ENCODE measurements around the gene ATP5IF1. TPM values are rescaled to one million over a fixed set of nuclear protein-coding genes. Genes with fewer than 3 reads are reported as not detected.

ATP5IF1 gene
- total and polyA plus RNA-seq, 2 donors (not counting 1 experiment from before 2014, with no cell fraction given): 88.1 to 128 TPM

GRCh38 chr1:28195780-28196179 is 40.1 kb upstream of the ATP5IF1 start:
- Histone ChIP-seq H3K4me2 (replicated peaks; ENCODE audit: low read depth, low read length, poor library complexity, severe bottlenecking) (no peak overlapping the region), H3K27ac (ENCODE audit: low read length in 2 of 2) (no peak overlapping the region), H3K4me3 (ENCODE audit: control extremely low read depth in 1 of 5, extremely low read depth in 1 of 5, insufficient read depth in 1 of 5, low read depth in 2 of 5, low read length in 4 of 5) (no peak overlapping the region), H3K4me1 (ENCODE audit: control insufficient read depth in 2 of 2, insufficient read depth in 2 of 2, low read length in 2 of 2) (peaks cover 13 to 18% of the 10 kb centered on the region in 2 donors), H3K79me2 (ENCODE audit: control insufficient read depth, insufficient read depth, low read length) (no peaks in the 10 kb centered on the region), H3K9me3 (ENCODE audit: control extremely low read depth in 1 of 3, control insufficient read depth in 2 of 3, insufficient read depth in 1 of 3, low read length in 2 of 3) (peaks cover 0 to 6% (median 0%) of the 10 kb centered on the region in 3 donors), H3K9ac (ENCODE audit: low read length) (no peak overlapping the region), H3K27me3 (replicated peaks in 1 of 4; ENCODE audit: control extremely low read depth in 1 of 4, control insufficient read depth in 3 of 4, insufficient read depth in 4 of 4, low read length in 3 of 4) (no peaks in the 10 kb centered on the region), H4K20me1 (ENCODE audit: control insufficient read depth, insufficient read depth, low read length, poor library complexity, severe bottlenecking) (no peaks in the 10 kb centered on the region), H2AFZ (ENCODE audit: insufficient read depth, low read depth, low read length, poor library complexity, severe bottlenecking) (no peak overlapping the region), H3K36me3 (replicated peaks in 1 of 2; ENCODE audit: control extremely low read depth in 1 of 2, control insufficient read depth in 1 of 2, extremely low read depth in 1 of 2, insufficient read depth in 2 of 2, low read length in 1 of 2) (peaks cover 3 to 32% of the 10 kb centered on the region in 2 experiments)
- Mint-ChIP-seq H3K27me3 (no peaks in the 10 kb centered on the region), H3K9me3 (ENCODE audit: insufficient read depth) (no peaks in the 10 kb centered on the region), H3K4me1 (peaks cover 23% of the 10 kb centered on the region), H3K4me3 (no peak overlapping the region), H3K27ac (no peak overlapping the region)
- TF ChIP-seq, protein P1, sequence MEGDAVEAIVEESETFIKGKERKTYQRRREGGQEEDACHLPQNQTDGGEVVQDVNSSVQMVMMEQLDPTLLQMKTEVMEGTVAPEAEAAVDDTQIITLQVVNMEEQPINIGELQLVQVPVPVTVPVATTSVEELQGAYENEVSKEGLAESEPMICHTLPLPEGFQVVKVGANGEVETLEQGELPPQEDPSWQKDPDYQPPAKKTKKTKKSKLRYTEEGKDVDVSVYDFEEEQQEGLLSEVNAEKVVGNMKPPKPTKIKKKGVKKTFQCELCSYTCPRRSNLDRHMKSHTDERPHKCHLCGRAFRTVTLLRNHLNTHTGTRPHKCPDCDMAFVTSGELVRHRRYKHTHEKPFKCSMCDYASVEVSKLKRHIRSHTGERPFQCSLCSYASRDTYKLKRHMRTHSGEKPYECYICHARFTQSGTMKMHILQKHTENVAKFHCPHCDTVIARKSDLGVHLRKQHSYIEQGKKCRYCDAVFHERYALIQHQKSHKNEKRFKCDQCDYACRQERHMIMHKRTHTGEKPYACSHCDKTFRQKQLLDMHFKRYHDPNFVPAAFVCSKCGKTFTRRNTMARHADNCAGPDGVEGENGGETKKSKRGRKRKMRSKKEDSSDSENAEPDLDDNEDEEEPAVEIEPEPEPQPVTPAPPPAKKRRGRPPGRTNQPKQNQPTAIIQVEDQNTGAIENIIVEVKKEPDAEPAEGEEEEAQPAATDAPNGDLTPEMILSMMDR (IDR thresholded peaks at IDR 0.05): no peak
- TF ChIP-seq EZH2 (IDR thresholded peaks at IDR 0.05; ENCODE audit: borderline replicate concordance, insufficient read depth, low read depth, low read length, poor library complexity, severe bottlenecking): no peak
- POLR2A ChIA-PET: interaction anchor here (1.1 to 1.2 kb wide), 2 partner anchors 76 to 107 kb away, joined by 4 to 8 read pairs; partner anchors contain the start of gene EYA3
- no peak for DNase-seq
- intact Hi-C loops (cut with micrococcal nuclease): no loop called here
- CTCF ChIA-PET: interaction anchor here (0.6 to 2.3 kb wide), 6 partner anchors 13 to 134 kb away, joined by 3 to 10 read pairs (median 4); no protein-coding TSS in a partner anchor
- 100% methylated on average over 1 of the region's 1 CpG for WGBS (ENCODE audit: insufficient coverage)
- no peak for ATAC-seq (ENCODE audit: low read depth)

GRCh38 chr1:28196330-28196729 is 39.6 kb upstream of the ATP5IF1 start:
- H3K4me3 Mint-ChIP-seq: no peak overlapping the region
- TF ChIP-seq, protein P1 (IDR thresholded peaks at IDR 0.05): no peak
- no peak for TF ChIP-seq EZH2 (IDR thresholded peaks at IDR 0.05; ENCODE audit: borderline replicate concordance, insufficient read depth, low read depth, low read length, poor library complexity, severe bottlenecking)
- ATAC-seq (ENCODE audit: low read depth) (no peak), DNase-seq (no peak)
- H3K27me3 Mint-ChIP-seq: no peaks in the 10 kb centered on the region
- Histone ChIP-seq H3K9ac (ENCODE audit: low read length) (no peak overlapping the region), H4K20me1 (ENCODE audit: control insufficient read depth, insufficient read depth, low read length, poor library complexity, severe bottlenecking) (no peaks in the 10 kb centered on the region), H3K9me3 (ENCODE audit: control extremely low read depth in 1 of 3, control insufficient read depth in 2 of 3, insufficient read depth in 1 of 3, low read length in 2 of 3) (peaks cover 0 to 6% (median 0%) of the 10 kb centered on the region in 3 donors), H2AFZ (ENCODE audit: insufficient read depth, low read depth, low read length, poor library complexity, severe bottlenecking) (no peak overlapping the region), H3K27me3 (replicated peaks in 1 of 4; ENCODE audit: control extremely low read depth in 1 of 4, control insufficient read depth in 3 of 4, insufficient read depth in 4 of 4, low read length in 3 of 4) (no peaks in the 10 kb centered on the region), H3K36me3 (replicated peaks in 1 of 2; ENCODE audit: control extremely low read depth in 1 of 2, control insufficient read depth in 1 of 2, extremely low read depth in 1 of 2, insufficient read depth in 2 of 2, low read length in 1 of 2) (peaks cover 3 to 38% of the 10 kb centered on the region in 2 experiments), H3K27ac (ENCODE audit: low read length in 2 of 2) (no peak overlapping the region), H3K79me2 (ENCODE audit: control insufficient read depth, insufficient read depth, low read length) (no peaks in the 10 kb centered on the region), H3K4me2 (replicated peaks; ENCODE audit: low read depth, low read length, poor library complexity, severe bottlenecking) (no peak overlapping the region), H3K4me1 (ENCODE audit: control insufficient read depth in 2 of 2, insufficient read depth in 2 of 2, low read length in 2 of 2) (peaks cover 13 to 18% of the 10 kb centered on the region in 2 donors), H3K4me3 (ENCODE audit: control extremely low read depth in 1 of 5, extremely low read depth in 1 of 5, insufficient read depth in 1 of 5, low read depth in 2 of 5, low read length in 4 of 5) (no peak overlapping the region)
- ChIA-PET POLR2A (interaction anchor here (0.6 to 1.2 kb wide), 4 partner anchors 76 to 385 kb away, joined by 4 to 8 read pairs (median 5); partner anchors contain the start of gene EYA3), CTCF (interaction anchor here (0.6 to 2.3 kb wide), 8 partner anchors 10 to 133 kb away, joined by 3 to 10 read pairs (median 5); no protein-coding TSS in a partner anchor)
- WGBS (ENCODE audit: insufficient coverage): 100% methylated on average over 1 of the region's 3 CpGs
- H3K4me1 Mint-ChIP-seq: peaks cover 25% of the 10 kb centered on the region
- H3K9me3 Mint-ChIP-seq (ENCODE audit: insufficient read depth): no peaks in the 10 kb centered on the region
- H3K27ac Mint-ChIP-seq: no peak overlapping the region
- intact Hi-C loops (cut with micrococcal nuclease): no loop called here
